Stimulated activated CD8-positive, alpha-beta memory T cell treated with anti-CD3 and anti-CD28 coated beads, Interleukin-2, amount 100 ng/mL, for 48 hours (primary cell): ENCODE data around the gene KLHL22.
"Not testable (repeated sequence)": the region's sequence is repeated elsewhere in the genome, so short reads cannot be mapped to it uniquely, and the experiment has no call there.

Source experiments
- DNase-seq, 2 donors: peaks; one replicate each; pipeline ENCODE4 v3.0.0-alpha.2; 2020; ENCODE audit warnings: low read depth in 2 of 2

The KLHL22 gene

DNA sequence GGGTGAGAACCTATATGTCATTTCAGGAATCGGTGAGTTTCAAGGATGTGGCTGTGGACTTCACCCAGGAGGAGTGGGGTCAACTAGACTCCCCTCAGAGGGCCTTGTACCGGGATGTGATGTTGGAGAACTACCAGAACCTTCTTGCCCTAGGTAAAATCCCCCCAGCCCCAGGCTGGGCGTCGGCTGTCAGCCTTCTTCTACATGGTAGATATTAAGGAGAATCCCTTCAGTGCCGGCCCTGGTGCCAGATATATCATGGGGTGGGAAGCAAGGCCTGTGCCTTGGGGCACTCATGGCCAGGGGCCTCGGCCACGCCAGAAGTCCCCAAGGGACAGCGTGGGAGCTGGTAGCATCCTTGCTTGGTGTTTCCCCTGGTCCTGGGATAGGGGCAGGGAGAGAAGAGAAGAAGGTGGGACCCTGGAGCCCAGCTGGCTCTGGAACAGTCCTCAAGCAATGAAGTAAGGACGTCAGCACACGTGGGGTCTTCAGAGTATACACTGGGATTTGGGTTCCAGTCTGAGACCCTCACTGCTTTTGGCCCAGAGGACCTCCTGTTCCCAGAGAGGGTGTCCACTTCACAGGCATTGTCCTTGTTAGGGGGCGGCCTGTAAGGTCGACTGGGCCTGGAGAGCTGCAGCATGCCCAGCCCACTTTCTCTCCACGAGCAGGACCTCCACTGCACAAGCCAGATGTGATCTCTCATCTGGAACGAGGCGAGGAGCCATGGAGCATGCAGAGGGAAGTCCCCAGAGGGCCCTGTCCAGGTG lies 94.8 kb downstream of the KLHL22 start:
- DNase-seq = no peak

DNA sequence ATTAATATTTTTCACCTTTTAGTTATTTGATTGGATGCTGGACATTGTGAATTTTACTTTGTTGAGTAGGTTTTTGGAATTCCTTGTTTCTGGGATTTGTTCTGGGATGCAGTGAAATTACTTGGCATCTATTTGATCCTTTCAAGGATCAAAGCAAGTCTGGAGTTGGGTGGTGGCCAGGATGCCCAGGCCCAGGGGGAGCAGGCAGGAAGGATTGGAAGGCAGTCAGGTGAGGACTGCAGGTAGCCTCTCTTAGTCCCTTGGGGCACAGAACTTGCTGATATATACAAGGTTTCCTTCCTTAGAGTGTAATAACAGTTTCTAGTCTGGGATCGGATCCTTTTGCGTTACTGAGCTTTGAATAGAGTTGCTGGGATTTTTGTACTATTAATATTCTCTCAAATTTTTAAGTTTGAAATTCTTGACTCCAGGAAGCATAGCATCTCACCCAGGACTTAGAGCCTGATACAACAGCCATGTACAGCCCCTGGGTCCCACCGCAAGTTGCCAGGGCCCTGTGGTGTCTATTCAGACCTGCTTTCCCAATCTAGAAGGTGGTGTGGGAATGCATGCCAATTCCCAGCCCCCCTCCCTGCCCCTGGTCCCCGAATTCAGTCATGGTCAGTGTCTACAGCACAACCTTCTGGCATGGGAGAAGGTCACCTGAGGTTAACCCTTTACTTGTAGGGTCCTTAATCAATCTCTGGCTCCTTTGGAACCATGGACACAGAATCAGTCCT lies 95.6 kb downstream of the KLHL22 start:
- DNase-seq = no peak

GRCh38 chr22:20398420-20398819 lies 97.2 kb downstream of the KLHL22 start:
- DNase-seq = no peak

GRCh38 chr22:20397498-20397897 lies 98.1 kb downstream of the KLHL22 start:
- DNase-seq = no peak

DNA sequence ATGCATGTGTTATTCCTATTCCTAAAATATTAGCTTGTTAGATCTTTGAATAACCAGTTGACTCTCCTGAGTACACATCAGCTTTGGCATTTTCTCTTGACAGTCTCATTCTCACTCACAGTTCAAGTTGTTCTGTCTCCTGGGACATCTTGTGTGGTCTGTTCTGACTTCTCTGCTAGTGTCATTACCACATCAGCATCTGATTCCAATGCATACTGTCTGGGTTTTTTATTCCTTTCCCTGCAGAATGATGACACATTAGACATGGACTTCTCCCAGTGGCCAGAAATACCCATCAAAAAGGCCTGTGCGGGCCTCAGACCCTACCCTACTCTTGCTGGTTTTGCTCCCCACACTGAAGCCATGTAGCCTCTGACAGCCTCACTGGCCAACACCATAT lies 99.0 kb downstream of the KLHL22 start:
- no peak for DNase-seq

- no peak for DNase-seq
Measured at GRCh38 chr22:20395907-20396287, 99.7 kb downstream of the KLHL22 start.

DNA sequence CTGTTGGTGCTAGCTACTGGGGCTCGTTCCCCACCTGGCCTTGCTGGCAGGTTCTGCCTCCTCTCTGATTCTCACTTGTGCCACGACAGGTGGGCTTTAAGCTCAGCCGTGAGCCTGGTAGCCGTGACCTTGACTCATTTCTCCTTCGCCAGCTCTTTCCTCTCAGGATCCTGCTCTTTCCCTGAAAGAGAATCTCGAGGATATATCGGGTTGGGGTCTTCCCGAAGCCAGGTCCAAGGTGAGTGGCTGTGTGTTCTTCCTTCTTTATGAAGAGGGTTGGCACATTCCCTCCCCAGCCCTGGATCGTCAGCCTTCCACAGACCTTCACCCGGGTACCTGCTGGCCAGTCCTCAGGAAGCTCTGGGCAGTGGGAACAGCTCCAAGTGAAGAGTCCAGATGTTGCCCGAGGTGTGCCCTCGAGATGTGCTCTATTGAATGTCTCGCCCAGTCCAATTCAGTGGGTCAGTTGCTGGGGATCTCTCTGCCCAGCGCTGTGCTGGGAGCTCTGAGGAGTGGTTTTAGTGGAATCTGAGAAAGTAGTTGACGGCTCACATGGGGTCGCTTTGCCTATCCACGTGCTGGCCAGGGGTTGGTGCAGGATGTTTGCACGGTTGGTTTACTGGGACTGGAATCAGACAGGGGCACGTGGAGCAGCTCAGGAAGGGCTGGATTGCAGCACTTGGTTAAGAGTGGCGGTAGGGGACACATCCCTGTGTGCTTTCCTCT lies 100.3 kb downstream of the KLHL22 start:
- DNase-seq = no peak

DNA sequence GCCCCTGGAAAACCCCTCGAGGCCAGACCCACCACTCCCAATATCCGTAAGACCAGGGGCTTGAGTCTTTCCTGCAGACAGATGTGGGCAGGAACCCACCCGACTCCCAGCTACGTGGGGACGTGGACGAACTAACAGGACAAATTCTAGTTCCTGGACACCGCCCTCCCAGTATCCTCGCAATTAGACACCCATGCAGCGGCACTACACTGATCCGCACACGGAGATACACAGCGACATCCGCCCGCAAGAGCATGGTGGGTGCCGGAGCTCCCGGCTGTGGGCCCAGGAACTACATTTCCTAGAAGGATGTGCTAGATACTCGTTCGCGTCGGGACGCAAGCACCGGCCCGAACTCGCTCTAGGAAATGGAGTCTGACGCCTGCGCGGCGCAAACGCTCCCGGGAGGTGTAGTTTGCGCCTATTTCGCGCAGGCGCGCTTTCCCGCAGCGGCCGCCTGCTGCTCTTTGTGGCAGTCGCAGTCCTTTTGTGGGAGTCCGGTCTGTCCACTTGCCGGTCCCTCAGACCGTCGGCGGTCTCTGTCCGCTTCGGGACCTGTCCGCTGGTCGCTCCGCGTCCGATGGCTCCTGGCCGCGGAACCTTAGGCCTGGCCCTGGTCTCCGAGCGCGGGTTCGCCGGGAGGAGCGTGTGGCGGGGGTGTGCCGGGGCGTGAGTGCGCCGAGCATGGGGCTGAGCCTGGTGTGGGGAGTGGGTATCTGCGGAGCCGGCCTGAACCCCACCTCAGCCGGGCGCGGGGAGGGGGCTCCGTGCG lies 101.7 kb downstream of the KLHL22 start, which contains the start of gene ZNF74:
TSS of gene ZNF74 (plus strand) at position 447 of the 772 bp plus-strand sequence. CDS start 478 bp downstream, outside the sequence.
- DNase-seq = peak; percentile 71 to 73

DNA sequence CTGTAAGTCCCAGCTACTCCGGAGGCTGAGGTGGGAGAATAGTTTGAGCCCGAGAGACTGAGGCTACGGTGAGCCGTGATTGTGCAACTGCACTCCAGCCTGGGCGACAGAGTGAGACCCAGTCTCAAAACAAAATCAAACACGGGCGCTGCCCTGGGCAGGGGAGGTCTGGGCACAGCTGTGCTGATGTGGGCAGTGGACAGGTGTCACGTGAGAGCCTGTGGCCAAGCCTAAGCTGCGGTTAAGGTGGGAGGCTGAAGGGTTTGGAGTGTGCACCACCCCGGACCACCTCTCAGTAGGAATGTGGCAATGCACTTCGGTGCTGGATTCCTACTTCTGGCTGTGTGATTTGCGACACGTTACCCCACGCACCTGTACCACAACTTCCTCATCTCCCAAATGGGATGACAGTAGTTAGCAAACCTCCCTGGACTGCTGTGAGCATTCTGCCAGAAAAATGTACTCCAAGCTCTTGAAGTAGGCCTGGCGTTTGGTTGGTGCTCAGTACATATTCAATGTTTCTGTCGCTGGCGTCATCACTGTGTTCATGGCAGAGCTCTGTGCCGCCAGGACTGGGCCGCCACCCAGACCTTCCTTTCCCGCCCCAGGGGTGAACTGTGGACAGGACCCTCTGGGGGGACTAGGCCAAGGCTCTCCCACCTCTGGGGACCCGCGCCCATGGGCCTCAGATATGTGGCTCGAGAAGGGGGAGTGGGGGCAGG lies 102.5 kb downstream of the KLHL22 start:
- no peak for DNase-seq

GRCh38 chr22:20392365-20392881 lies 103.2 kb downstream of the KLHL22 start:
- DNase-seq = not testable (repeated sequence)
